IPS DF 4.7 (cell line): ENCODE results near the gene ITPRIPL2.

ENCODE experiments used
- DNase-seq: peaks from one replicate; pipeline ENCODE4 v3.0.0-alpha.2; 2013; ENCODE audit warnings: low spot score; ENCODE audit errors: extremely low read depth

ITPRIPL2 gene

GRCh38 chr16:19113577-19114358, at the start of gene ITPRIPL2:
Gene ITPRIPL2 (plus strand): TSS chr16:19113964. CDS start chr16:19114462, 498 bp downstream.
- DNase-seq, result no peak

- DNase-seq, result no peak
These were observed 46.8 kb upstream of the ITPRIPL2 start for GRCh38 chr16:19066988-19067348.

- DNase-seq, result peak; percentile 97
These were observed 46.2 kb upstream of the ITPRIPL2 start, which contains the start of gene COQ7 for GRCh38 chr16:19067349-19068236. Gene COQ7 (plus strand): TSS chr16:19067614. CDS start chr16:19067665, 51 bp downstream.

- DNase-seq, result no peak
These were observed 45.4 kb upstream of the ITPRIPL2 start for GRCh38 chr16:19068237-19068815.

GRCh38 chr16:19071811-19072777, 41.7 kb upstream of the ITPRIPL2 start:
- no peak for DNase-seq

DNA sequence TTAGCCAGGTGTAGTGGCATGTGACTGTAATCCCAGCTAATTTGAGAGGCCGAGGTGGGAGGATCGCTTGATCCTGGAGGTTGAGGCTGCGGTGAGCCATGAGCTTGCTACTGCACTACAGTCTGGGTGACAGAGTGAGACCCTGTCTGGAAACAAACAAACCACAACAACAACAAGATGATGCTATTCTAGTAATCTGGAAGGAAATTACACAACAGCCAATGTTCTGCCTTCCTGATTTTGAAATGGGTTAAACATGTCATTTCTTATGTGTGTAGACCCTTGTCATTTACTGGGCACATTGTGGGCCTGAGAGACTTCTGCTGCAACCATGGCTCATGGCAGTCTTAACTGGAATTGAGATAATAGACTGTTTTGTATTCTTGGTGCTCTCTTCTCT, 40.4 kb upstream of the ITPRIPL2 start:
- no peak for DNase-seq

- no peak for DNase-seq
These were observed 39.9 kb upstream of the ITPRIPL2 start for GRCh38 chr16:19073863-19074262.

- no peak for DNase-seq
These were observed 38.3 kb upstream of the ITPRIPL2 start for GRCh38 chr16:19075511-19075910.

GRCh38 chr16:19077879-19078278, 35.9 kb upstream of the ITPRIPL2 start:
- no peak for DNase-seq

DNA sequence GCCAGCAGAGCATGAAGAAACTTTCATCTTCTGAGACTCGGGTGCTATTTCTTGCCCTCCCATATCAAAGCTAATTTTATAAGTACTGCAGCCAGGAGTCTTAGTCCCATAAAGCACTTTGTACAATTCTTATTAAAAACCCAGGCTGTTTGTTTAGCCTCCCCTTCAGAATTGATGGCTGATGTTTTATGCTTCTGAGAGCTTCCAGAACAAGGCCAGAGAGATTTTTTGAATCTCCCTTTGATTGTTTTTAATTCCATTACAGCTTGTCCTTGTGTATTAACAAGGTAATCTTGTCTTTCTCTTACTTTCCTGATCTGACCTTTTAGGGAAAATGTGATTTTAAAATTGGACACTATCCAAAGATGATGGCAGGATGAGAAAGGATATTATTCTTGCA, 30.1 kb upstream of the ITPRIPL2 start:
- no peak for DNase-seq

- DNase-seq, result no peak
These were observed 29.6 kb upstream of the ITPRIPL2 start for GRCh38 chr16:19084139-19084538.

DNA sequence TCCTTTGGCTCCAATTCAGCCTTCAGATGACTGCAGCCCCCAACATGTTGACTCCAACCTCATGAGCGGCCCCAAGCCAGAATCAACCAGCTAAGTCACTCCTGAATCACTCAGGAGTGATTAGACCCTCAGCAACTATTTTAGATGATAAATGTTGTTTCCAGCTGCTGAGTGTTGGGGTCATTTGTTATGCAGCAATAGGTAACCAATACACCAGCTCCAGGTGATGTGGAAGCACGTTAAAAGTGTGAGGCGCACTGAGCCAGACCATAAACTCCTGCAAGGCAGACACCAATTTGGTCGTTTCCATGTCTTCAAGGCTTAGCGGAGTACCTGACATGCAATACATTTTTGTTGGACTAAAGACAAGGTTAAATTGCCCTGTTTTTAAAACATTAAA, 28.9 kb upstream of the ITPRIPL2 start:
- DNase-seq, result no peak

GRCh38 chr16:19085679-19086200, 28.0 kb upstream of the ITPRIPL2 start:
- DNase-seq, result no peak

DNA sequence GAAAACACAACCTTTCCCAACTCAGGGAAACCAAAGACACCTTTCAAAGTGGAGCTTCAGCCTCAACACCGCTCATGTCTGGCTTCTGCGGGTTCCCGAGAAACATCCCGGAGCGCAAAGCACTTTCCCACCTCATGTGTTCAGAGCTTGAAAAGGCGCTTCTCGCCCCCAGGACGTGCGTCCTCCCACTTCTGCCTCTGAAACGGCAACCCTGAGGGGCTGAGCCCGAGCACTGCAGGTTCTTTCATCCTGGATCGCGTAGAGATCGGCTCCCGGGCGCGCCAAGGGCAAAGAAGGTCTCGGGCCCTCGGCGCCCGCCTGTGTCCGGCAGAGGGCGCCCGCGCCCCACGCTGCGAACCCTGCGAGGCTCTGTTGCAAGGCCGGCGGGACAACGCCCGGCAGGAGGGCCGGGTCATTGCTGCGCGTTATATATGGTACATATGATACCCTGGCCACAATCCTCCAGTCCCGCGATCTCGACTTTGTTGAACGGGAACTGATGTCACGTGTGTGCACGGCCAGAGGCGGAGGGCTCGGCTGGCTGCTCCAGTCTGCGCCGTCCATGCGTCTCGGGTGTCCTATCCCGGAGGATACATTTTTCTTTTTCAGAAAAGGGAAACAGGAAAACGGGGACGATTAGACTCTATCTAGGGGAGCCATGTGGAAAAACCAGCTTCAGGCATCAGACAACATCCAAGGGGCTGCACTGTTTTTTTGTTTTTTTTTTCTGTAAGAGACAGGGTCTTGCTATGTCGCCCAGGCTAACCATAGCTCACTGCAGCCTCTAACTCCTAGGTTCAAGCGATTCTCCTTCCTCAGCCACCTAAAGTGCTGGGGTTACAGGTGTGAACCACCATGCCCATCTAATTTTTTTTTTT, 27.2 kb upstream of the ITPRIPL2 start:
- no peak for DNase-seq

DNA sequence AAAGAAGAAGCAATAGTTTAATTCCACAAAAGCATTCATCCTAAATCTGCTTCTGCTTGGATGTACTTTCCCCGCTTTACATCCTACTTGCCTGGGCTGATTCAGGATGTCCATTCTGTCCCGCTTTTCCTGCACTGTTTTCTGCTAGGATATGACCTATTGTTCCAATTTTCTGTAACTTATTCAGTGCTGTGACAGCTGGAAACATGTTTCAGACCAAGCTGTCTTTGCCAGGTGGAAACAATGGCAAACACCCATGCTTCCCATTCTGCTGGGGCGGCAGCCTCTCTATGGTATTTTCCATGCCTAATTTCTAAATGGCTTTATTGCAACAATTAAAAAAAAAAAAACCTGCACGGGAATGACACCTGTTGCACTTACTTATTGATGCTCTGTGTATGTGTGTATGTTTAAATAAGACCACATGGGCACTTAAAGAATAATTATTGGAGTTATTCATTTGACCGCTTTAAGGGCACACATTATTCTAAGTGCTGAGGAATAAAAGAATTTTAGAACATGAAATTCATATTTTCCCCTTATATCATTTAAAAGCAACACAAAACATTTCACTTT, 25.3 kb upstream of the ITPRIPL2 start:
- no peak for DNase-seq

DNA sequence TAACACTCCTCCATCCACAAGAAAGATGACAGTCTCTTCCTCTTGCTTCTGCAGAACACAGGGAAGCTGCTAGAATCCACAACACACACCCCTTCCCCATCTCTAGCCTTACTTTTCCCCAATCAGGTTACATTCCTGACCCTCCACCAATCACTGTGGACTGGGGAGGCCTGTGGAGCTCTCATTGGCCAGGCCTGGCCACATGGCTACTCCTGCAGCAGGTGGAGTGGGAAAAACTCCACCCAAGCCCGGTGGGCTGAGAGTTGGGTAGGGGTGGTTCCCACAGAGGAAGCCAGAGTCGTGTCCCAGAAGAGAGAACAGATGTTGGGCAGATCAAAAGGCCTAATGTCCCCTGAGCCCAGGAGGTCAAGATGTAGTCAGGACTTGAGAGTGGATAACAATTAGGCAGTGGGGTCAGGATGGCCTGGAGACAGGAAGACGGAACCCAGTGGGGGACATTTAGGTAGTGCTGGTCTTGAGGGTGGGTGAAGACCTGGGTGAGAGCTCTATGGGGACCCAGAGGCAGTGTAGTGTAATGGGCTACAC, 24.3 kb upstream of the ITPRIPL2 start:
- no peak for DNase-seq

- DNase-seq, result no peak
These were observed 22.8 kb upstream of the ITPRIPL2 start for GRCh38 chr16:19090916-19091315.

GRCh38 chr16:19092653-19093410, 20.9 kb upstream of the ITPRIPL2 start:
- no peak for DNase-seq
